CD4-positive, alpha-beta T cell treated with Interleukin-2 at 100 ng/mL for 4 hours (primary cell): Measurements from ENCODE around the gene CITED2.
A peak's percentile ranks its signal among the peaks of the same experiment; 100 is the strongest.
"Not testable (repeated sequence)": the region's sequence is repeated elsewhere in the genome, so short reads cannot be mapped to it uniquely, and the experiment has no call there.

Source experiments
- DNase-seq: peaks from one replicate; pipeline ENCODE4 v3.0.0-alpha.2; 2020; ENCODE audit warnings: low spot score

CITED2 gene

GRCh38 chr6:139374357-139375225 lies at the start of gene CITED2:
CITED2 (minus strand) TSS chr6:139374648; CDS start chr6:139373944, 704 bp downstream.
- peak; percentile 97 for DNase-seq

- no peak for DNase-seq
Measured at GRCh38 chr6:139423037-139423703, 48.7 kb upstream of the CITED2 start.

GRCh38 chr6:139422105-139423036 lies 47.9 kb upstream of the CITED2 start:
- no peak for DNase-seq

- no peak for DNase-seq
Measured at GRCh38 chr6:139418481-139419132, 44.2 kb upstream of the CITED2 start.

GRCh38 chr6:139416146-139416545 lies 41.7 kb upstream of the CITED2 start:
- DNase-seq = no peak

- DNase-seq = no peak
Measured at GRCh38 chr6:139415365-139415764, 40.9 kb upstream of the CITED2 start.

- not testable (repeated sequence) for DNase-seq
Measured at GRCh38 chr6:139412103-139412502, 37.7 kb upstream of the CITED2 start.

GRCh38 chr6:139409026-139409425 lies 34.6 kb upstream of the CITED2 start:
- DNase-seq = no peak

- DNase-seq = no peak
Measured at GRCh38 chr6:139407718-139408222, 33.3 kb upstream of the CITED2 start.

GRCh38 chr6:139406577-139407343 lies 32.3 kb upstream of the CITED2 start:
- DNase-seq = no peak

GRCh38 chr6:139402876-139403386 lies 28.5 kb upstream of the CITED2 start:
- DNase-seq = no peak

- DNase-seq = no peak
Measured at GRCh38 chr6:139398658-139399057, 24.2 kb upstream of the CITED2 start.

GRCh38 chr6:139395891-139396301 lies 21.4 kb upstream of the CITED2 start:
- no peak for DNase-seq

- no peak for DNase-seq
Measured at GRCh38 chr6:139395371-139395770, 20.9 kb upstream of the CITED2 start.

- DNase-seq = no peak
Measured at GRCh38 chr6:139394027-139394649, 19.7 kb upstream of the CITED2 start.

GRCh38 chr6:139392794-139393193 lies 18.3 kb upstream of the CITED2 start:
- DNase-seq = no peak

GRCh38 chr6:139391709-139392108 lies 17.3 kb upstream of the CITED2 start:
- no peak for DNase-seq

GRCh38 chr6:139390447-139390846 lies 16.0 kb upstream of the CITED2 start:
- DNase-seq = no peak

- DNase-seq = no peak
Measured at GRCh38 chr6:139388384-139388783, 13.9 kb upstream of the CITED2 start.

- no peak for DNase-seq
Measured at GRCh38 chr6:139386404-139386803, 12.0 kb upstream of the CITED2 start.
